ENCODE data around the gene KLHL25. TPM values are rescaled to one million over a fixed set of nuclear protein-coding genes. Genes with fewer than 3 reads are reported as not detected.

KLHL25 gene
- total RNA-seq, 1 experiment from 2014 or later = 9.5 TPM

DNA sequence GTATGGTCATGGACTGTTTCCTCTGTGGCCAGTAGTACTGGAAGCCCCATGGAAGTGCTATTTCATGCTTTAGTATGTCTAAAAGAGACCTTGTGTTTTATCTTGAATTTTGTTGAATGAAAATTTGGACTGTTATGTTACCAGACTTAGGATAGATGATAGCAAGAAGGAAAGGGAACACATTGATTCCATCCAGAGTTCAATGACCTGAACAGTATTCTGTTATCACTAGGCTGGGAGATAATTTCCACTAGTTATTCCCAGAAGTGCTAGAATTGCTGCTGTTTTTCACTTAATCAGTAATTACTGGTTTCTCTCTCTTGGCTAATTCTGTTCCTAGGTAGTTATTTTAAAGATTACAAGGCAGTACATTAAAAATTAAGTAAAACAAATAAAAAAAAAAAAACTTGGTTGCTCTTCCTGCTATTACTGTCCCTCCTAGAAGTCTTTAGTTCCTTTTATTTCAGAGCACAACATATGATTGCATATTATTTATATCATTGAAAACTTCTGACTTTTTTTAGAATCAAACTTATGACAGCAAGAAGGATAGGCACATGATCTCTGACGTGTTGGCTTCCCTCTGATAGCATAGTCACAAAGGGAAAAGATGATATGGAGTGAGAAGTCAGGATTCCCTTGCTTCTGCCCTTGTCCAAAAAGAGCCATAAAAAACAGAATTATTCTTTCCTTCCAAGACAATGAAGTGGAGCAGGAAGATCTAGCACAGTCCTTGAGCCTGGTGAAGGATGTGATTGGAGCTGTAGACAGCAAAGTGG, 72.2 kb downstream of the KLHL25 start:
- no peak for DNase-seq
- peaks cover 56% of the 10 kb centered on the region for H3K36me3 ChIP-seq
- no peaks in the 10 kb centered on the region for H3K9me3 ChIP-seq (replicated peaks)
- H3K27me3 ChIP-seq = no peaks in the 10 kb centered on the region
- H3K4me1 ChIP-seq = no peaks in the 10 kb centered on the region
- no peak overlapping the region for H3K4me3 ChIP-seq
- no peak overlapping the region for H3K27ac ChIP-seq

GRCh38 chr15:85718981-85719380, 75.7 kb downstream of the KLHL25 start:
- no peaks in the 10 kb centered on the region for H3K9me3 ChIP-seq (replicated peaks)
- H3K27me3 ChIP-seq = no peaks in the 10 kb centered on the region
- no peak overlapping the region for H3K4me3 ChIP-seq
- peaks cover 47% of the 10 kb centered on the region for H3K36me3 ChIP-seq
- H3K4me1 ChIP-seq = no peaks in the 10 kb centered on the region
- DNase-seq = no peak
- no peak overlapping the region for H3K27ac ChIP-seq

GRCh38 chr15:85718271-85718971, 76.3 kb downstream of the KLHL25 start:
- H3K4me1 ChIP-seq = no peaks in the 10 kb centered on the region
- H3K27ac ChIP-seq = no peak overlapping the region
- H3K4me3 ChIP-seq = no peak overlapping the region
- no peaks in the 10 kb centered on the region for H3K27me3 ChIP-seq
- no peak for DNase-seq
- H3K36me3 ChIP-seq = peaks cover 47% of the 10 kb centered on the region
- H3K9me3 ChIP-seq (replicated peaks) = no peaks in the 10 kb centered on the region

DNA sequence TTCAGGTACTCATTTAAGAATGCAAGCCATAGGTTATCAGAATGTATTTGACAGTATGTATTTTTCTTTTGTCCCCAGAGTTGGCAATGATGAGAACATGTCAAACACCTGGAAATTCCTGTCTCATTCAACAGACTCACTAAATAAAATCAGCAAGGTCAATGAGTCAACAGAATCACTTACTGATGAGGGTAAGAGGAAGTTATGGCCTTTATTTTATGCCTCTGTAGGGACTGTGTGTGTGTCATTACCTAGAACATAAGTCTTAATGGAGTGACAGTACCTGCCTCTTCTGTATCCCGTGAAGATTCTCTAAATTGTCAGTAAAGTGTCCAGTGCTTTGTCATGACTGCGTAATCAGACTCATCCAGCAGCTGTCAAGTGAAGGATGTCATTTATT, 77.5 kb downstream of the KLHL25 start:
- Histone ChIP-seq H3K4me3 (no peak overlapping the region), H3K27ac (no peak overlapping the region), H3K4me1 (no peaks in the 10 kb centered on the region), H3K27me3 (no peaks in the 10 kb centered on the region), H3K36me3 (peaks cover 39% of the 10 kb centered on the region), H3K9me3 (replicated peaks) (no peaks in the 10 kb centered on the region)
- DNase-seq = no peak

DNA sequence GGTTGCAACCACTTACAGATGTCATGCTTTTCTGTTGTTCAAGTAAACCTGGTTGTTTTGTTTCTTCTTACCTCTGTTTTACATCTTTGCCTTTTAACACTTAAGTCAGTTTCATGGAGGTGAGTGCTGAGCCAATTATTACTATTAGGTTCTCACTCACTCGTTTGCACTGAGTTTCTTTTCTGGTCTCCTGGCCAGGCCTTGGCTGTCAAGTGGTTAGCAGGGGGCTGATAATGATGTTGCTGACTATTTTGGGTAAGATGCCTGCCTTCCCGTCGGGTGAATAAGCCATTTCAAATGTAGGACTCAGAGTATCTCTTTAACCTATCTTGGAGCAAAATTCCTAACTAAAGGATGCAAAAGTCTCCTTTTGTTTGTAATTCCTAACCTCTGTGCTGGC, 78.5 kb downstream of the KLHL25 start:
- Histone ChIP-seq H3K27ac (no peak overlapping the region), H3K9me3 (replicated peaks) (no peaks in the 10 kb centered on the region), H3K4me1 (no peaks in the 10 kb centered on the region), H3K27me3 (no peaks in the 10 kb centered on the region), H3K36me3 (peaks cover 35% of the 10 kb centered on the region), H3K4me3 (no peak overlapping the region)
- no peak for DNase-seq

GRCh38 chr15:85711580-85712192, 83.0 kb downstream of the KLHL25 start:
- Histone ChIP-seq H3K4me1 (no peaks in the 10 kb centered on the region; the same call in 1 of the 2 replicates), H3K27ac (no peak overlapping the region), H3K27me3 (no peaks in the 10 kb centered on the region), H3K4me3 (no peak overlapping the region), H3K36me3 (peaks cover 18% of the 10 kb centered on the region), H3K9me3 (replicated peaks) (no peaks in the 10 kb centered on the region)
- no peak for DNase-seq

DNA sequence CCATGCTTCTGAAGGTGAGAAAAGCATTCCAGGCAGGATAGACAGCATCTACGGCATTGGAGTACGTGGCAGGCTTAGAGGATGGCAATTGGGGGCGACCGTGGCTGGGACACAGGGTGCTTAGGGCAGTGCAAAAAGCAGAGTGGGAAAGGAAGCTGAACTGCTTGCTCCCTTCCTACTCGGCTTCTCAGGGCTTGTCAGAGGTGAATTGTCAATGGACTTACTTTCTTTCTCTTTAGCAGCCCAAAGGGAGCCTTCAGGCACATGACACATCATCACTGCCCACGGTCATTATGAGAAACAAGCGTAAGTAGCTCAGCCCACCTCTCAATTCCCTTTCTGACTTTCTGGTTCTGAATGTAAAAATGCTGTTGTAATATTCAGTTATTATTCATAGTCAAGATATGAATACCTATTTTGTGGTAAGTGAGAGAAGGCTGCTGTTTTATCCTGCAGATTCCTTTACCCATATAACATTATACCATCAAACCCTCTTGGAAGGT, 84.3 kb downstream of the KLHL25 start:
- peaks cover 15% of the 10 kb centered on the region for H3K36me3 ChIP-seq
- H3K9me3 ChIP-seq (replicated peaks) = no peaks in the 10 kb centered on the region
- no peaks in the 10 kb centered on the region for H3K27me3 ChIP-seq
- no peak for DNase-seq
- no peak overlapping the region for H3K4me3 ChIP-seq
- no peak overlapping the region for H3K27ac ChIP-seq
- no peaks in the 10 kb centered on the region; the same call in 1 of the 2 replicates for H3K4me1 ChIP-seq

All from SJCRH30 (cell line).